Measurements from ENCODE around the gene DENND1A.

DNA sequence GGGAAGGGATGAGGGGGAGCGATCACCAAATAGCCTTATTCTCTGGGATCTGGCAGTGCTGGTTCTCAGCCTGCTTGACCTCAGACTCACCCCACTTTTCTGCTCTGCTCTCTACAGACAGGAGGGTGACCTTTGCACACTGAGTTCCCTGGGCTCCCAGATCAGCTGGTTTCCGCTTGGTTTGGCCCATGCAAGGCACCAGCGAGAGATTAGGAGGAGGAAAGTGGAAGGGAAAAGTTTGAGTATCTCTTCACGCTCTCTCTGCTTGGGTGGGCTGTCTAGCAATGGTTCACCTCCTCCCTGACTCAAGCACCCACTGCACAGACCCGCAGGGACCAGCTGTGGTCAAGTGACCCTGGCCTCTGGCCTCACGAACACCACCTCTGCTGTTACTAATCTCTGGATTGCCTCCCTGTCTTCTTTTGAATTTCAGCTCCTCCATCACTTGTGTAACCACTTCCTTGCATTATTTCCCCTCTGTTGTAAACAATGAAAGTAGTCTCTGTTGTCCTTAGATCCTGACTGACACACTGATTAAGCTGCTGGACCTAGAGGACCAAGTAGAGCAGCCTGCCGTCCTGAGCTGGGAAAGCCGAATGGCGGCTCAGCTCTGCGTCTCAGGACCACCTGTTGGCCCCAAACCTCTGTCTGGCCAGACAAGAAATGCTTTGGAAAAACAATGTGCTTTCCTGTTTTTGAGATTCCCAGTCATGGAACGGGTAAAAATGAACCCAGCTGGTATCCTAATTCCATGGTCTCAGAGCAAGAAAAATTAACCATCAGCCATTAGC is 387.3 kb downstream of the DENND1A start:
- TF ChIP-seq SIN3A (IDR thresholded peaks at IDR 0.05; ENCODE audit: borderline replicate concordance, insufficient read depth, low read length) (no peak), TAF1 (IDR thresholded peaks at IDR 0.05; ENCODE audit: borderline replicate concordance, insufficient read depth, low read length) (no peak), POLR2AphosphoS5 (IDR thresholded peaks at IDR 0.05; ENCODE audit: low read depth, low read length) (no peak)
- TF ChIP-seq, protein P1, sequence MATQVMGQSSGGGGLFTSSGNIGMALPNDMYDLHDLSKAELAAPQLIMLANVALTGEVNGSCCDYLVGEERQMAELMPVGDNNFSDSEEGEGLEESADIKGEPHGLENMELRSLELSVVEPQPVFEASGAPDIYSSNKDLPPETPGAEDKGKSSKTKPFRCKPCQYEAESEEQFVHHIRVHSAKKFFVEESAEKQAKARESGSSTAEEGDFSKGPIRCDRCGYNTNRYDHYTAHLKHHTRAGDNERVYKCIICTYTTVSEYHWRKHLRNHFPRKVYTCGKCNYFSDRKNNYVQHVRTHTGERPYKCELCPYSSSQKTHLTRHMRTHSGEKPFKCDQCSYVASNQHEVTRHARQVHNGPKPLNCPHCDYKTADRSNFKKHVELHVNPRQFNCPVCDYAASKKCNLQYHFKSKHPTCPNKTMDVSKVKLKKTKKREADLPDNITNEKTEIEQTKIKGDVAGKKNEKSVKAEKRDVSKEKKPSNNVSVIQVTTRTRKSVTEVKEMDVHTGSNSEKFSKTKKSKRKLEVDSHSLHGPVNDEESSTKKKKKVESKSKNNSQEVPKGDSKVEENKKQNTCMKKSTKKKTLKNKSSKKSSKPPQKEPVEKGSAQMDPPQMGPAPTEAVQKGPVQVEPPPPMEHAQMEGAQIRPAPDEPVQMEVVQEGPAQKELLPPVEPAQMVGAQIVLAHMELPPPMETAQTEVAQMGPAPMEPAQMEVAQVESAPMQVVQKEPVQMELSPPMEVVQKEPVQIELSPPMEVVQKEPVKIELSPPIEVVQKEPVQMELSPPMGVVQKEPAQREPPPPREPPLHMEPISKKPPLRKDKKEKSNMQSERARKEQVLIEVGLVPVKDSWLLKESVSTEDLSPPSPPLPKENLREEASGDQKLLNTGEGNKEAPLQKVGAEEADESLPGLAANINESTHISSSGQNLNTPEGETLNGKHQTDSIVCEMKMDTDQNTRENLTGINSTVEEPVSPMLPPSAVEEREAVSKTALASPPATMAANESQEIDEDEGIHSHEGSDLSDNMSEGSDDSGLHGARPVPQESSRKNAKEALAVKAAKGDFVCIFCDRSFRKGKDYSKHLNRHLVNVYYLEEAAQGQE (IDR thresholded peaks at IDR 0.05; ENCODE audit: insufficient read depth in 1 of 2, low read depth in 2 of 2, low read length in 2 of 2) = no peak

Measured in PFSK-1 (cell line).